ENCODE results near the gene KIAA0232.

The KIAA0232 gene

DNA sequence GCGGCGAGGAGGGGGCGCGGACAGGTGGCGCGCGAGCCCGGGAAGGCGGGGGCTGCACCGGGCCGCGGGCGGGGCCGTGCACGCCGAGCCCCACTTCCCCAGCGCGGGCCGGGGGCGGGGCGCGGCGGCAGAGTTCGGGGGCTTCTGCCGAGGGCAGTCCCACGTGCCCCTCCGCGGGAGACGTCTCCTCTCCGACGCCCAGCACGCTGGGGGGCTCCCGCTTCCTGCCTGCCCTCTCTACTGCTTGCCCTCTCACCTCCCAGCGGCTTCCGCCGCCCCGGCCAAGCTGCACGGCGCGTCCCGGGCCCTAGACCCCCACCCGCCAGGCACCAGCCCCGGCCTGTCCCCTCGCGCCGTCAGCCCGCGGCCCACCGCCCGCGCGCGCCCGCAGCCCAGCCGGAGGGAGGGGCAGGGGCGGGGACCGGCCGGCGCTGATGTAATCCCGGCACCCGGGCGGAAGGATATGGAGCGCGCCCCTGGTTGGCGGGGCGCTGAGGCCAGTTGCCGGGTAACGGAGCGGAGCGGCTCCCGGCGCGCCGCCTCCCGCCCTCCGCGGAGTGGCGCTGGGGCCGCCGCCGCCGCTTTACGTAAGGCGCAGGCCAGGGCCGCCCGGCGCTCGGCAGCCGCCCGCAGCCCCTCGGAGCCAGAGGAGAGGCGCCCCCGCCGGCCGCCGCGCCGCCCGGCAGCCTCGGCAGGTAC is at the start of gene KIAA0232:
TSS of gene KIAA0232 (plus strand) at position 581 of the 699 bp plus-strand sequence. CDS start 41,727 bp downstream, outside the sequence.
- peak; percentile 75 for DNase-seq (ENCODE audit: low read depth, low spot score)

DNA sequence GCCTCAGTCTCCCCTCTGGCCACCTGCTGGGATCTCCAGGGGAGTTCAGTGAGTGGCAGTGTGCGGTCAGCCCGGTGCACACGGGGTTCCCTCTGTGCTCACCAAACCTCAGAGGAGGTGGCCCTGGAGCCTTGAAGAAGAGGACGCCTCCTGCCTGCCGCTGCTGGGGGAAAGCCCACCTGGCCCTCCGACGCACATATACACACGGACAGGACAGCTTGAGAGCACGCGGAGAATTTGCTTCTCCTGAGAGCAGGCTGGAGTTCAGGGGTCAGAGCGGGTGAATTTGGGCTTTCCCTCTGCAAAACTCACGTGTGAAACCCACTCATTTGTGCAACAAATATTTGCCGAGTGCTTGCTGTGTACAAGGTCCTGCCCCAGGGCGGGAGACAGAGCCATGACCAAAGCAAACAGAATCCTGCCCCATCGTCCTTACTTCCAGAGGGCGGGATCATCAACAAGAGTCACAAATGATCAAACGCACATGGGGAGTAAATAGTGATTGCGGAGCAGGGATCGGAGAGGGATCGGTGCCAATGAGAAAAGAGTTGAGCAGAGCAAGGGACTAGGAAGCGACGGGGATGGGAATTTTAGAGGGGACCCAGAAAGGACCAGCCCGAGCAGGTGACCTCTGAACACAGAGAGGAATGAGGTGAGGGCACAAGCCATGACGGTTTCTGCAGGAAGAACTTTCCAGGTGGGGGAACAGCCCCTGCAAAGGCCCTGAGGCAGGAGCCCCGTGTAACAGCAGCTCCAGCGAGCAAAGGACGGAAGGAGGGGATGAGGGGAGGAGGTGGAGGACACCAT is 49.0 kb upstream of the KIAA0232 start:
- DNase-seq (ENCODE audit: low read depth, low spot score), result no peak

DNA sequence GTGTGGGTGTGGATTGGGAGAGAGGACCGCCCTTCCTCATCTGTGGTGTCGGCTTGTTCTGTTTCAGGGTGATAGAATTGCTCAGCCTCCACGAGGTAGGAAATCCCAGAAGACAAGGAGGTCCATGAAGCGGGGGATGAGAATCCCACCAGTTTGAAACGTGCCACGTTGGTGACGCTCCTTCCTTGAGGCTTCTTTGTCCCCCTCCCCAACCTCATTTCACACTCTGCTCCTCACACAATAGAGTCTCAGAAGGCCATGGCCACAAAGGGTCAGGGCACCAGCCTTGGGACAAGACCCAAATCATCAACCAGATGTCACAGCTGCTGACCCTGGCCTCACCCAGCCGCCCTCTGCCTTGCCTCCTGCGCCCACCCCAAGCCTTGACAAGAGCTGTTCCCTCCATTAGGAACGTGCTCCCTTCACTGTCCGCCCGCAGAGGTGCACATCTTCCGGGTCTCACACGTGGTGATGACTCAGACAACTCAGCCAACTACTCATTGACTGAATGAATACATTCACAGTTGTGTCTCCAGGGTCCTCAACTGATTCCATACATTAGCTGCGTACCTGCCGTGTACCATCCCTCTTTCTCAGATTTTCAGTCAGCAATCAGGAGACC is 48.3 kb upstream of the KIAA0232 start:
- no peak for DNase-seq (ENCODE audit: low read depth, low spot score)

GRCh38 chr4:6739920-6740319 is 42.6 kb upstream of the KIAA0232 start:
- DNase-seq (ENCODE audit: low read depth, low spot score), result no peak

- no peak for DNase-seq (ENCODE audit: low read depth, low spot score)
These were observed 42.2 kb upstream of the KIAA0232 start for GRCh38 chr4:6740347-6740746.

DNA sequence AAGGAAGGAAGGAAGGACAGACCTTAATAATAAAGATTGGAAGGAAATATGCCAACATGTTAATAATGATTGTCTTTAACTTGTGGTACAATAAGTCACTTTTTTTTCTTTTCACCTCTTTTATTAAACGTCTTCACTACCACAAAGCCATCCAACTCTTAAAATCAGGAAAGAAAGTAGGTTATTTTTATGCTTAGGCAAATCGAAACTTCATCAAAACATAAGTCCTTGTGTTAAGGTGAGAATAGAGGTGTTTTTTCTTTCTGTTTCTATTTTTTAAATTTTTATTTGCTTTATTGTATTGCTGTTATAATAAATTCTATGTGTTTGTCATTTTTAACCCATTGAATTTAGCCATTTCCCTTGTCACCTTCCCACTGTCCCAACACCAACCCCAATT is 40.0 kb upstream of the KIAA0232 start:
- DNase-seq (ENCODE audit: low read depth, low spot score), result no peak

GRCh38 chr4:6742989-6743388 is 39.5 kb upstream of the KIAA0232 start:
- DNase-seq (ENCODE audit: low read depth, low spot score), result no peak

- no peak for DNase-seq (ENCODE audit: low read depth, low spot score)
These were observed 35.7 kb upstream of the KIAA0232 start for GRCh38 chr4:6746721-6747293.

GRCh38 chr4:6747294-6748051 is 35.1 kb upstream of the KIAA0232 start:
- DNase-seq (ENCODE audit: low read depth, low spot score), result no peak

GRCh38 chr4:6748286-6748685 is 34.2 kb upstream of the KIAA0232 start:
- no peak for DNase-seq (ENCODE audit: low read depth, low spot score)

- DNase-seq (ENCODE audit: low read depth, low spot score), result no peak
These were observed 33.0 kb upstream of the KIAA0232 start for GRCh38 chr4:6749340-6750171.

DNA sequence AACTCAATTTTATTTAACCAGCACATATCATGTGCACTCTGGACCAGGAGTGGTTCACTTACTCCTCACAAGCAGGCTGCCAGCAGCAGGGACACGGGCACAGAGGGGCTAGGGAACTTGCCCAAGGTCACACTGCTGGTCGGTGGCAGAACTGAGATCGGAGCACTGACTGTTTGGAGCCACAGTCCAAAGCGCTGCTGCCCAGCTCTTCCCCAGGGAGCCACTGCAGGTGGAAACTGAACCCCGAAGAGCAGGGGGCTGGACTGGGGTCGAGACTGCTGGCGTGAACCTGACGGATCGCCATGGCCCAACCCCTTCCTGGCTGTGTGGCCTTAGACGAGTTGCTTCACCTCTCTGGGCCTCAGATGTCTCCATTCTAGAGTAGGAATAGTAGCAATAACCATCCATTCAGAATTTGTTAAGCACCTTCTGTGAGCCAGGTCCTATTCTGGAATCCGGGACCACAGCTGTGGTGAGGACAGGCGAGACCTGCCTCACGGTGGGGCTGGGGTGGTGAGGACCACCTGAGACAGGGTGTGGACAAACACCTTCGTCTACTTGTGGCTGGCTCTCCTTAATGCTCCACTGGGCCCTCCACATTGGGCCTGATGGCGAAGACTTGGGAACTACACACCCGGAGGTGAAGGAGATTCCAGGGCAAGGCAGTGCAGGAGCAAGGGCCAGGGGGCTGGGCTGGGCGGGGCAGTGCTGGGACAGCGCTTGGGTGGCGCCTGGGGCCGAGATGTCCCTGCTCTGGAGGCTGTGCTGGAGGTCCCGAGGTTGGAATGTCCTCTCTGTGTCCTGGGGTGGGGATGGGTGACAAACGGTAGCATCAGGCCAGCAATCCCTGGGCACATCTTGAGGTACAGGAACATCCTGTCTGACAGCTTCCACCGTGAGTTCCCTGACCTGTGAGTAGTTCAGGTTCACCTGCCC is 32.0 kb upstream of the KIAA0232 start:
- no peak for DNase-seq (ENCODE audit: low read depth, low spot score)

GRCh38 chr4:6751611-6752485 is 30.7 kb upstream of the KIAA0232 start:
- DNase-seq (ENCODE audit: low read depth, low spot score), result no peak

GRCh38 chr4:6752486-6752829 is 30.1 kb upstream of the KIAA0232 start:
- no peak for DNase-seq (ENCODE audit: low read depth, low spot score)

- no peak for DNase-seq (ENCODE audit: low read depth, low spot score)
These were observed 29.4 kb upstream of the KIAA0232 start for GRCh38 chr4:6753103-6753560.

GRCh38 chr4:6753891-6754290 is 28.6 kb upstream of the KIAA0232 start:
- DNase-seq (ENCODE audit: low read depth, low spot score), result no peak

- no peak for DNase-seq (ENCODE audit: low read depth, low spot score)
These were observed 27.9 kb upstream of the KIAA0232 start for GRCh38 chr4:6754481-6755087.
